Adipose tissue (tissue), 3 donors: ENCODE data around the gene OR9A2. TPM values are rescaled to one million over a fixed set of nuclear protein-coding genes. Genes with fewer than 3 reads are reported as not detected.
"Not testable (repeated sequence)": the region's sequence is repeated elsewhere in the genome, so short reads cannot be mapped to it uniquely, and the experiment has no call there.

Experiments
- H3K27ac ChIP-seq: one replicate; pipeline ENCODE4 v1.5.1; 2013; ENCODE audit warnings: low read depth, low read length
- WGBS, 3 donors: extraction: QIAGEN DNeasy Blood & Tissue Kit; methylation state at CpG; one replicate each; pipeline ENCODE4 v1.1.7; 2013; 5-methylcytosine and 5-hydroxymethylcytosine counted together
- polyA plus RNA-seq, 3 donors: library from polyadenylated mRNA; stranded (reverse); fragments of 200-250 nt; gene quantifications; one replicate each; pipeline ENCODE4 v1.2.3, GENCODE V29; 2013
- donor health status: healthy with polysubstance abuse.
- donor health status: Bipolar disorder and iron deficiency.
- donor health status: healthy.

Gene OR9A2
- polyA plus RNA-seq, 3 donors, result not detected

DNA sequence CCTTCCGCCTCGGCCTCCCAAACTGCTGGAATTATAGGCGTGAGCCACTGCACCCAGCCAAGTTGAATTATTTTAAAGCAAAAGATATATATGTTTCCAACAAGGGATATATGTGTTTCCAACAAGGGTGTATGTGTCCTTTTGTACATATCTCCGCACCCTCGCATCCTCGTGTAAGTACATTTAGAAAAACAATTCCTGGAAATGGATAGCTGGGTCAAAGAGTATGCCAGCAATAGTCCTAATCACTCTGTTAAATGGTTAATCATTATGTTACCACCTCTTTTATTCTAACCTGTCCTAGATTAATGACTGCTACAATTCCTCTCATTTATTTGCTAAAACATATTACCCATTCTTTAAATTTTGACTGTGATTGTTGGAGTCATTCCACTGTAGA is 28.0 kb downstream of the OR9A2 start:
- 76 to 84% (median 77%) methylated on average over 6 of the region's 6 CpGs for WGBS, 3 donors
- H3K27ac ChIP-seq, result no peak overlapping the region

- 65 to 75% (median 71%) methylated on average over 4 of the region's 4 CpGs for WGBS, 3 donors
These were observed 29.4 kb downstream of the OR9A2 start for GRCh38 chr7:142997456-142997989.

DNA sequence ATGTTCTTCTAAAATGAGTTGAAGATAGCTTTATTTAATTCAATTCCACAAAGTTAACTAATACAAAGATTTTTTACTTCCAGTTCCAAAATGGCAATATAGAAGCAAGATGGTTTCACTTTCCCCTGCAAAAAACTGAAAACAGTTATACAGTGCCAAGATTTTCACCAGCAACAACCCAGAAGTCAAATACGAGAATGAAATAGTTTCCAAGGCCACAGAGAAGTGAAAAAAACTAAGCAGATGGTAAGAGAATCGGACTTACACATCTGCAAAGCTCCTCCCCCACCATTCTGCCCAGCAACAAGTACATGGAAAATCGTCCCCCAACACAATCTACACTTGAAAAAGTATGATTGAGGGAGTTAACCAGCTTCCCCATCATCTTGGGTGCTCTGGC is 34.5 kb downstream of the OR9A2 start:
- 40 to 45% (median 44%) methylated on average over 3 of the region's 3 CpGs for WGBS, 3 donors
- no peak overlapping the region for H3K27ac ChIP-seq

More at GRCh38 chr7:142997456-142997989, 29.4 kb downstream of the OR9A2 start:
- H3K27ac ChIP-seq, result no peak overlapping the region

GRCh38 chr7:142984297-142984696 is 42.6 kb downstream of the OR9A2 start:
- 88 to 100% (median 95%) methylated on average over 1 of the region's 1 CpG for WGBS, 3 donors
- H3K27ac ChIP-seq, result no peak overlapping the region

- WGBS, 3 donors, result 73 to 85% (median 81%) methylated on average over 1 of the region's 1 CpG
- H3K27ac ChIP-seq, result no peak overlapping the region
These were observed 43.1 kb downstream of the OR9A2 start for GRCh38 chr7:142983825-142984224.

- not testable (repeated sequence) for H3K27ac ChIP-seq
- WGBS, 3 donors, result 79 to 85% (median 82%) methylated on average over 4 of the region's 4 CpGs
These were observed 48.5 kb downstream of the OR9A2 start for GRCh38 chr7:142978402-142978801.

Other genes with a start within 250 kb of the OR9A2 start
- gene EPHB6, start 172.1 kb downstream of the OR9A2 start, polyA plus RNA-seq, result 10 to 100 TPM; 12.8 to 33.7 (median 21.4) TPM
- 10 to 100 TPM in 1 of 3 donors, under 1 TPM in 1, not detected in 1; 0.42 to 37.0 TPM for gene TRPV6, start 141.4 kb downstream of the OR9A2 start, polyA plus RNA-seq
- under 1 TPM in 1 of 3 donors, not detected in 2; 0.05 TPM for gene TRPV5, start 93.4 kb downstream of the OR9A2 start, polyA plus RNA-seq
- not detected for gene LLCFC1, start 87.6 kb downstream of the OR9A2 start, polyA plus RNA-seq
- under 1 TPM in 2 of 3 donors, not detected in 1; 0.04 to 0.09 TPM for gene KEL, start 64.8 kb downstream of the OR9A2 start, polyA plus RNA-seq
- gene OR6V1, start 25.2 kb upstream of the OR9A2 start, polyA plus RNA-seq, result not detected
- gene PIP, start 104.9 kb upstream of the OR9A2 start, polyA plus RNA-seq, result not detected
- not detected for gene TAS2R39, start 156.3 kb upstream of the OR9A2 start, polyA plus RNA-seq
- not detected for gene TAS2R40, start 194.9 kb upstream of the OR9A2 start, polyA plus RNA-seq
- gene GSTK1, start 236.3 kb upstream of the OR9A2 start, polyA plus RNA-seq, result 100 to 1,000 TPM in 2 of 3 donors, 10 to 100 TPM in 1; 89.9 to 213 (median 147) TPM